Medulla oblongata (tissue), 1 donor: ENCODE data around the gene ZNF296.

ENCODE experiments used
- DNase-seq: peaks from one replicate; pipeline ENCODE4 v3.0.0-alpha.2; 2015; ENCODE audit errors: extremely low spot score

Gene ZNF296

GRCh38 chr19:45103156-45103507, 26.9 kb upstream of the ZNF296 start:
- no peak for DNase-seq

DNA sequence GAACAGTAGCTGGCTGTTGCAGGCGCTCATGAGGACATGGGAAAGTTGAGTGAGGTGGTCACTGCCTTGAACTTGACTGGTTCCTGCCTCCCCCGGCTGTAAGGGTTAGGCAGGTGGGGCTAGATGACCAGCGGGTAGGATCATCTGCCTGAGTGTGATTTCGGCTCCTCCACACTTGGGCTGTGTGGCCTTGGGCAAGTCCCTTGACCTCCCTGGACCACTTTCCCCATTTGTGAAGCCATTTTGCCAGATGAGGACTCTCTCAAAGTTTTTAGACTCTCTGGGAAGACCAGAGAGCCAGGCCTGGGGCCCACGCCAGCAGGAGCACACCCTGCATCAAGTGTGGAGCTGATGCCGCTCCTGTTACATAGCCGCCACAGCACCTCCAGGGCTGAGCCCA, 26.2 kb upstream of the ZNF296 start:
- no peak for DNase-seq

DNA sequence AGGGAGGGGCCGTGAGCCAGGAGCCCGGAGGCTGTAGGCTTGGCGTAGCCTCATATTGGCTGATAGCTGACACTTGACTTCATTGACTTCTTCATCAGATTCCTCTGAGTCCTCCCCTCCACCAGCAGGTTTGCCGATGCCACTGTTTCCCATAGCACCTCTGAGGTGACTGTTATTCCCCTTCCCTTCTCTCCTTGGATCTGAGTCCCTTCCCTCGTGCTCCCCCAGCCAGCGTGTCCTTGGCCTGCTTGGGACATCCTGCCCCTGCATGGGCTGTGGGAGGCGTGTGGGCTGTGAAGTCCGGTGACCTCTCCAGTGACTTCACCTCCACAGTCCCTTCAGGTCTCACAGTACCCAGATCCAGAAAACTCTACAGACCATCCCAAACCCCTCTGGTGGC, 25.5 kb upstream of the ZNF296 start:
- no peak for DNase-seq

DNA sequence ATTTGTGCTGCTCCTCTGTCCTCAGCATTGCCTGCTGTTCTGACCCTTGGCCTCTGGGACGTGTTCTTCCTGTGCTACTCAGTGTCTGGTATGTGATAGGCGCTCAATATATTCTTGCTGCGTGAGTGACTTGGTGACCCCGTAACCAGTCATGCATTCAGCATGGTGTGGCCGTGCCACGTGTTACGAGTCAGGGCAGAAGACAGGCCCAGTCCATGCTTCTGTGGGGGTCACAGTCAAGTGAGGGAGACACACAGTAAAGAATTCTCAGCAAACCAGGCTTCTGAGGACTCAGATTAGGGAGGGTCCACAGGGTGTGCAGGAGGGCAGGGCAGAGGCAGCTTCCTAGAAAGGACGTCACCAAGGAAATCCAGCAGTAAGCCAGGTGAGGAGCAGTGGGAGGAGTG, 24.6 kb upstream of the ZNF296 start:
- no peak for DNase-seq

- no peak for DNase-seq
These were observed 23.9 kb upstream of the ZNF296 start for GRCh38 chr19:45100201-45100600.

- peak; percentile 51 for DNase-seq
These were observed 23.4 kb upstream of the ZNF296 start for GRCh38 chr19:45099467-45100191.

DNA sequence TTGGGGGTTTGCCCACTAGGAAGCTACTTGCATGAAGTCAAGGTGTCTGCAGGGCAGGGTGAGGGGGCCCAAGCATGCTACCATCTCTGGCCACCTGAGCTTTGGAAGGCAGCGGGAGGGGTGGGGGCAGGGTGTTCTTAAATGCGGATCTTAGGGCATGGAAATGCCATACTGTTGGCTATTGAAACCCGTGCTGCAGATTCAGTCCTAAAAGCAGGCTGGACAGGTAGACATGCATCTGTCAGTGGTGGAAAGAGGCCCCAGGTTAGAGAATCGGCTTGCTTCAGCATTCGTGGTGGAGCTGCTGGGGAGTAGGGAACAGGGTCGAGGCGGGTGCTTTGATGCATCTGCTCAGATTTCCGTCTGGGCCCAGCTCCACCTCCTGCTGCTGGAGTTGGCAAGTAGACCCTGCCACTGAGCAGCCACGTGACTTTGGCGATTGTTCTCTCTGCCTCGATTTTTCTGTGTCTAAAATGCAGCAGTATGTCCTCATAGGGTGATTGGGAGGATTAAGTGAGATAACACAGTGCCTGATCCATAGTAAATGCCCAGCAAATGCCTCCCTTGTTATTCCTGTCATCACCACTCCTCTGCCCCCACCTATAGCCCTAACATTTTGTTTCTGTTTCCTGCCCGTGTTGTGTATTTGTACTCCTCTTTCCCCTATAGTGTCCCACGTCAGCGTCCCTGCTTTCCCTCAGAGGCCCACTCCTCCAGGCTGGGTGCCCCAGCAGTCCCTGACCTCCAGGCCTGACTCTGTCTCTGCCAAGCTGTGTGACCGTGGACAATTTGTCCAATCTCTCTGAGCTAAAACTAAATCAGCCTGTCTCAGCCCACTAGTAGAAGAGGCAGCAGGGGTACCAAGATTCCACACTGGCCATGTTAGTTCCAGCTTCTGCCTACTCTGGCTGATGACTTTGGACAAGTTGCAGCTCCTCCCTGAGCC, 22.5 kb upstream of the ZNF296 start:
- peak; percentile 88 for DNase-seq

DNA sequence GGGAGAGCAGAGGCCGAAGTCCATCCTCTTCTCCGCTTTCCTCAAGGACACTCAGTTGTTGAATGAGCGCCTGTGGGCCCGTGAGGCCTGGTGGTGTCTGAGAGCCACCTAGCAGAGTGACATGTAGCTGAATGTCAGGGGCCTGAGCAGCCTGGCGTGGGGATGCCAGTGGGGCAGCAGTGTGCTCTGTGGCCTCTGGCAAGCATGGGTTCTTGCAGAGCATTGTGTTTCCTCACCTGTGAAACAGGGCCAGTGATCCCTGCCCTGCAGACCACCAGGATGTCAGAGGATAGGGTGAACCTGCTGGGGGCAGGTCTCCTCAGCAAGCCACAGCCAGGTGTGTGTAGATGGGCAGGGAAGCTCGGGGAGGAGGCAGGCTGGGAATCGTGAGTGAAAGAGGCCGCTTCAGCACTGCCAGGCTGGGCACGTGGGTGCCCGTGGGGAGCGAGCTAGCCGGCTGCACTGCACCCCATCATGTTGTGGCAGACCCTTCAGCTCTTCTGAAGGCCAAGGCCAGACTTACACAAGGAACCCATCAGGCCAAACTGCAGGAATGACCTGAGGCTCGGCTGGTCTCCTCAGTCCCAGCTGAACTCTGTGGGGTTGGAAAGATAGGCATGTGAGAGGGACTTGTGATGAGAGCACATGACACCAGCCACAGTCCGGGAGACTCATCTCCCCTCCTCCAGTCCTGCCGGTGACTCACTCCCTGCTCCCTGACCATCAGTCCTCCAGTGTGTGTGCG, 21.7 kb upstream of the ZNF296 start:
- DNase-seq: peak; percentile 85

DNA sequence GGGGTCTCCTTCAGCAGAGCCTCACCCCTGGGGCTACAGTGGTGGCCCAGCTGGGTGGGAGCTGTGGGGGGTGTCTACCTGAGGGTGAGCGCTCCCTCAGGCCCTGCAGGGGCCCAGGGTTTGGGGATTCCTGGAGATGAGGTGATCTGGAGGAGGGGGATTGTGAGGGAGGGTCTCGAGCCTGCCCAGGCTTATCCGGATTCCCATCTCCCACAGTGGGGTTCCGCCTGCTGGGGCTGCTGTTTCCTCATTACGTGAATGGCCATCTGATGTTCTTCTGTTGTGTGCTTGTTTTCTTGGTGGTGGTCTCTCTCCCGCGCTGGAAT, 21.1 kb upstream of the ZNF296 start:
- no peak for DNase-seq

- DNase-seq: no peak
These were observed 20.4 kb upstream of the ZNF296 start for GRCh38 chr19:45096700-45097099.

- no peak for DNase-seq
These were observed 19.5 kb upstream of the ZNF296 start for GRCh38 chr19:45095496-45096413.

- DNase-seq: no peak
These were observed 18.4 kb upstream of the ZNF296 start for GRCh38 chr19:45094707-45095106.

- no peak for DNase-seq
These were observed 17.9 kb upstream of the ZNF296 start for GRCh38 chr19:45094137-45094536.

GRCh38 chr19:45092747-45093678, 16.7 kb upstream of the ZNF296 start, which contains the start of gene PPP1R37:
Gene PPP1R37, plus strand, starts transcription at chr19:45093179. Its CDS starts 147 bp downstream, at chr19:45093326.
- DNase-seq: peak; percentile 96

- peak; percentile 99 for DNase-seq
These were observed 15.0 kb upstream of the ZNF296 start for GRCh38 chr19:45091031-45091923.

- no peak for DNase-seq
These were observed 14.3 kb upstream of the ZNF296 start for GRCh38 chr19:45090606-45091005.

DNA sequence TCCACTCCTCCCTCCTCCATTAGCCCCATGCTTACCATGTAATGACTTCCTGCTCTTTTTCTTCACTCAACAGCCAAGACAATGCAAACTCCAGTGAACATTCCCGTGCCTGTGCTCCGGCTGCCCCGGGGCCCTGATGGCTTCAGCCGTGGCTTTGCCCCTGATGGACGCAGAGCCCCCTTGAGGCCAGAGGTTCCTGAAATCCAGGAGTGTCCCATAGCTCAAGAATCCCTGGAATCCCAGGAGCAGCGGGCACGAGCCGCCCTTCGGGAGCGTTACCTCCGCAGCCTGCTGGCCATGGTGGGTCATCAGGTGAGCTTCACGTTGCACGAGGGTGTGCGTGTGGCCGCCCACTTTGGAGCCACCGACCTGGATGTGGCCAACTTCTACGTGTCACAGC, 13.8 kb upstream of the ZNF296 start:
- DNase-seq: no peak

DNA sequence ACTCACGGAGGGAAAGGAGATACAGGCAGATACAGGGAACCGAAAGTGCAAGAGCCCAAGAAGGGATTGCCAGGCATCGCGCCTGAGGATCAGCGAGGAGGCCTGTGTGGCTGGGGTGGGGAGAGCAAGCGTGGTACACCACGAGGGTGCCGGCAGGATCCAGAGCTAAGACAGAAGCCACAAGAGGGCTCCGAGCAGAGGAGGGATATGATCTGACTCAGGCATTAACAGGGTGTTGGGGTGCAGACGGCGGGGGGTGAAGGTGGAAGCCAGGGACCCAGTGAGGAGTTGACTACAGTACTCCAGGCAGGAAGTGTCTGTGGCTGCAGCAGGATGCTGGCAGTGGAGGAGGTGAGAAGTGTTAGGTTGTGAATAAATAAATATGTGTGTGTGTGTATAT, 11.3 kb upstream of the ZNF296 start:
- DNase-seq: no peak

GRCh38 chr19:45086480-45086879, 10.2 kb upstream of the ZNF296 start:
- DNase-seq: no peak
